Stimulated activated CD4-positive, alpha-beta T cell treated with anti-CD3 and anti-CD28 coated beads, Interleukin-1b, Interleukin-23, amount 100 ng/mL, for 24 hours (primary cell): ENCODE results near the gene ATP5F1D.

Source experiments
- DNase-seq, 4 experiments: peaks; one replicate each; pipeline ENCODE4 v3.0.0-alpha.2; 2020; ENCODE audit warnings: low read depth in 4 of 4, low spot score in 1 of 4

Gene ATP5F1D

GRCh38 chr19:1220976-1221903 is 20.3 kb upstream of the ATP5F1D start:
- no peak for DNase-seq

- no peak for DNase-seq
Measured at GRCh38 chr19:1221904-1222255, 19.7 kb upstream of the ATP5F1D start.

DNA sequence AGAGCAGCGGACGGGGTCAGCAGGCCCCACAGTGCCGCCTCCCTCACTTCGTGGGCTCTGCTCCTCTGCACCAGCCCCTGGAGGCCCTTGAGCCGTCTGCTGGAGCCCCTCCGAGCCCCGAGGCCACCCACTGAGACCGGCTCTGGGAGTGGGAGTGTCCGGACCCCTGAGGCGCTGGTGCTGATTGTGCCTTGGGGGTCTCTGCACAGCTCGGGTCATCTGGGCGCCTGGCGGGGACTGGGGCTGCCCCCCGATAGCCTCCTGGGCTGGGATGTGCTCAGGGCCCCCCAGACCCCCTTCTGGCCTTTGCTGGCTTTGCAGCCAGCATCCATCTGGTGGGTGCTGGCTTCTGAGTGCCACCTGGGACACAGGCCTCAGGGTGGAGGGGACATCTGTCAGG is 19.2 kb upstream of the ATP5F1D start:
- DNase-seq: no peak

GRCh38 chr19:1223018-1223855 is 18.3 kb upstream of the ATP5F1D start:
- DNase-seq: no peak

GRCh38 chr19:1224047-1224825 is 17.3 kb upstream of the ATP5F1D start:
- DNase-seq: no peak

- no peak for DNase-seq
Measured at GRCh38 chr19:1224847-1225246, 16.7 kb upstream of the ATP5F1D start.

- DNase-seq: no peak
Measured at GRCh38 chr19:1225440-1226226, 15.9 kb upstream of the ATP5F1D start.

DNA sequence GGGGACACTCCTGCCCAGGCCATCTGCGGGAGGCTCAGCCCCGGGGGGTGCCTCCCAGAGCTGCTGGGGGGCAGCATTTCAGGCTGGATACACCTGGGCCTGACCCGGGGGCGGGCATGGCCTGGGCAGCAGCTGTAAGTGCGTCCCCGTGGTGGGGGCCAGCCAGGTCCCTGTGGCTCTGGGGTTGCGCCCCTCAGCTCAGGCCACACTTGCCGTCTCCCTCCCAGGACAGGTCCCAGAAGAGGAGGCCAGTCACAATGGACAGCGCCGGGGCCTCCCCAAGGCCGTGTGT is 15.4 kb upstream of the ATP5F1D start:
- no peak for DNase-seq

DNA sequence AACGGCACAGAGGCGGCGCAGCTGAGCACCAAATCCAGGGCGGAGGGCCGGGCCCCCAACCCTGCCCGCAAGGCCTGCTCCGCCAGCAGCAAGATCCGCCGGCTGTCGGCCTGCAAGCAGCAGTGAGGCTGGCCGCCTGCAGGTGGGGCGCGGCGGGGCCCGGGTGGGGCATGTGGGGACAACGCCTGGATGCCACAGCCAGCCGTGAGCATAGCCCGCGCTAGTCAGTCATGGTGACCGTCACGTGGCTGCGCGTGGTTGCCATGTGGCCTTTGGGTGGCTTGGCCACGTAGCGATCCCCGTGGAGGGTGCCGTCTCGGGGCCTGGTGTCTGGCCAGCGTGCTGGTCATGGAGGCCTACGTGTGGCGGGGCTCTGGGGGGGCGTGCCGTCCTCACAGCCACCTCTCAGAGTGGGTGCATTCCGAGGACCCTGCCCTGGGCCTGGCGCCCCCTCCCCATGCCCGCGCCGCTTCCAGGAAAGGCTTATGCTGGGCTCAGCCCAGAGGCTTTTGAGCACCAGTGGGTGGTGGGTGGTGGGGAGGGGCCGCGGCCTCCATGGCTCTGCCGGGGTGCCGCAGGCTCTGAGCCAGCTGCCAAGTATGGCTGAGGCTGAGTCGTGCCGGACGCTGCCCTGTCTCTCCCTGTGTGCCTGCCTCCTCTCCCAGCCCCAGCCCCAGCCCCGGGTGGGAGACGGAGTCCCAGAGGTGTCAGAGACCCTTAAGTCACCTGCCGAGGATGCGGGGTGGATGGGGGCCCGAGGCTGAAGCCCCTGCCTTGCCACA is 14.8 kb upstream of the ATP5F1D start:
- no peak for DNase-seq

- DNase-seq: no peak
Measured at GRCh38 chr19:1227304-1228054, 14.1 kb upstream of the ATP5F1D start.

DNA sequence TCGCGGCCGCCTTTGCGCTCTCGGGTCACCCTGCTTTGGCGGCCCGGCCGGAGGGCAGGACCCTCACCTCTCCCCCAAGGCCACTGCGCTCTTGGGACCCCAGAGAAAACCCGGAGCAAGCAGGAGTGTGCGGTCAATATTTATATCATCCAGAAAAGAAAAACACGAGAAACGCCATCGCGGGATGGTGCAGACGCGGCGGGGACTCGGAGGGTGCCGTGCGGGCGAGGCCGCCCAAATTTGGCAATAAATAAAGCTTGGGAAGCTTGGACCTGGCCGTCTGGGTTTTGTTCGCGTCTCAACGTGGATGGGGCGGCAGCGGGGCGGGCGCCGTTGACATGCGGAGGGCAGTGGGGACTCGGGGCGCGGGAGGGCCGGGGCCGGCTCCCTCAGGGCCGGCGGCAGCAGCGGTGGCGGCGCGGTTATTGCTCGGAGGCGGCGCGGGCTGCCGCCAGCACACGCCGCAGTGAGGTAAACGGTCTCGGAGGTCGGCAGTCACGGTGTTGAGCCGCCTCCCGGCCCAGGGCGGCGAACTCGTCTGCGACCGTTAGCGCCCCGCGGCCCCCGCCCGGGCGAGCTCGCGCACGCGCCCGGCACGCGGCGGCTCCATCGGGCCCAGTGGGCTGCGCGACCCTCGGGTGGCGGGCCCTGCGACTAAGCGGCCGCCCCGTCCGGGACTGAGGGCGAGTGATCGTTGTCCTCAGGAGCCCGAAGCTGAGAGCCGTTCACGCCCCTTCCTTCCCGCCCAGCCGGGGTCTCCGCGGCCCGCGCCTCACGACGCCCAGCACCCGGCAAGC is 13.2 kb upstream of the ATP5F1D start:
- DNase-seq: no peak

DNA sequence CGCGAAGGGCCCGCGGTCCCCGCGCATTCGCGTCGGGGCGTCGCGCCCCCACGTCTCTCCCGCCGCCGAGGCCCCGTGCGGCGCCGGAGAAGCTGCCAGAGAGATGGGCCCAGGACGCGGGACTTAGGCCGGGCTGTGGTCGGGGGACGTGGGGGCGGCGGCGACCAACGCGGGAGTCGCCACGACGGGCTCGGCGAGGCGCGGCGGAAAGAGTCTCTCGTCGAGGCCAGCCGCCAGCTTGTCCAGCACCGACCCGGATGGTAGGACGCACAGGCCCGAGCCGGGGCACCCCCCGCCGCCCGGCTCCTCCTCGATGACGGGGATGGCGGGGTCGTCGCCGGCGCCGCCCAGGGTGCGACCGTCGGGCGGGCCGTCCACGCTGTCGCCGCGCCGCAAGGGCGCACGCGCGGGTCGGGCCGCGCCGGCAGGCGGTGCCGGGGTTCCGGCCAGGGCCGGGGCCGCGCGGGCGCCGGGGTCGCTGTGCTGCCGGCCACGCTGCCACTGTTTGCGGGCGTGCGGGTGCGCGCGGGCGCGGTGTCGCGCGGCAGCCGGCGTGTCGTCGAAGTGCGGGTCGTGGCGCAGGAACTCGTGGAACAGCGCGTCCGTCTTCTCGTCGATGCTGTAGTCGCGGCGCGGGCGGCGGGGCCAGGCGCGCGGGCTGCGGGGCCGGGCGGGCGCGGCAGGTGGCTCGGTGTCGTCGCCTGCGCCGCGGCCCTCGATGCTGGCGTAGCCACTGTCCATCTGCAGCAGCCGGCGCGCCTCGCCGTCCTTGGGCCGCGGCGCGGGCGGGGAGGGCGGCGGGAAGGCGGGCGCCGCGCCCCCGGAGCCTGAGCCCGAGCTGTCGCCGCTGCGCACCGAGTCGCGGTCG is 12.3 kb upstream of the ATP5F1D start:
- DNase-seq: no peak

DNA sequence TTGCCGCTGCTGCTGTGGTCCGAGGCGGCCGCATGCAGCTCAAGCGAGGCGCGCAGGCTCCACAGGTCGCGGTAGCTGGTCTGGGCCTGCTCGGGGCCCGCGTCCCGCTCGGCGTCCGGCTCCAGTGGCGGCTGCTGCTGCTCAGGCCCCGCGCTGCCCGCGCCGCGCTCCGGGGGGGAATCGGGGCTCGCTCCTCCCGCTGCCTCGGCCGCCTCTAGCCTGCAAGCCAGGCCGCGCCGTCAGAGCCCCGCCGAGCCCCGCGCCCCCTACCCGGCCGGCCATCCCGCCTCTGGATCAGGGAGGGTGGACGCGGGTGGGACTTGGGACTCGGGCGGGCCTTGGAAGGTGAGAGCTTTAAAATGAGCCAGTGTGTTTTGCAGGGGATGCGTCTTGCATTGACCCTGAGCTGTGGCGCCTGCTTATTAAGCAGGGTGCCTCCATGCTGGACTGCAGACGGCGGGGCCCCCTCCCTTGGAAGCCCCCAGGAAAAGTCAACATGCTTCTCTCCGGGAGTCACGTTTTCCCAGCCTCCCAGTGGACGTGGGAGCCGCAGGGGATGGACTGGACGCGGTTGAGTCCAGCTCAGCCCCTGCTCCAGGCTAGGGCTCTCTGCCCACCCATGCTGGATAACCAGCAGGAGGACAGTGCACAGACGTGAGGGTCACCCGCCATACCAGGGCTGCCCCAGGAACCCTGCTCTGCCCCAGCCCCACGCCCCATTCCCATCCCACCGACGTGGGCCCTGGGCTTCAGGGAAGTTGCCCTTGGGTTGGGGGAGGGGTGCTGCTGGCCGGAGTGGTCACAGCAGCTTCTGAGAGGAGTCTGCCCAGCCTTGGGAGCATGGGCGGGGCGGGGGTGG is 11.4 kb upstream of the ATP5F1D start:
- no peak for DNase-seq

DNA sequence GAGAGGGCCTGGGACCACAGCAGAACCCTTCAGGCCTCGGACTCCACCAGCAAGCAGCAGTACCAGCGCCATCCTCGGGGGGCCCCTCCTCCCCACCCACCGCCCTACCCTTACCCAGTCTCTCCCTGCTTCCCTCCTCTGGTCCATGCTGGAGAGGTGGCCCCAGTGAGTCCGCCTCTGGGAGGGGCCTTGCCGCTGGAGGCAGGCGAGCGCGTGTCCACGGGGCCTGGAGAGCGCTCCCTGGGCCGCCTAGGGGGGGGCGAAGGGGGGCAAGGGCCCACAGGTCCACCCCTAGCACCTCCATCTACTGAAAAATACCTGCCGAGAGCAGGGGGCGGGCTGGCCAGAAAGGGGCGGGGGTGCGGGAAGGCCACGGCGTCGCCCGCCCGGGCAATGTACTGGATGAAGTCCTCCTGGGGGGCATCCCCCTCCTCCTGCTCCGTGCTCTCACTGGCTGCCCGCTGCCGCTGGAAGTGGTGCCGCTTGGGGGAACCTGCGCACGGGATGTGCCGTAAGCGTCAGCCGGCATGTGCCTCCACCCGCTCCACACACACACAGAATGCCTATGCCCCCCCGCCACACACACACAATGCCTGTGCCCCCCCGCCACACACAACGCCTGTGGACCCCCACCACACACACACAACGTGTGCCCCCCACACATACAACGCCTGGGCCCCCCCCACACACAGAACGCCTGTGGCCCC is 10.6 kb upstream of the ATP5F1D start:
- no peak for DNase-seq

DNA sequence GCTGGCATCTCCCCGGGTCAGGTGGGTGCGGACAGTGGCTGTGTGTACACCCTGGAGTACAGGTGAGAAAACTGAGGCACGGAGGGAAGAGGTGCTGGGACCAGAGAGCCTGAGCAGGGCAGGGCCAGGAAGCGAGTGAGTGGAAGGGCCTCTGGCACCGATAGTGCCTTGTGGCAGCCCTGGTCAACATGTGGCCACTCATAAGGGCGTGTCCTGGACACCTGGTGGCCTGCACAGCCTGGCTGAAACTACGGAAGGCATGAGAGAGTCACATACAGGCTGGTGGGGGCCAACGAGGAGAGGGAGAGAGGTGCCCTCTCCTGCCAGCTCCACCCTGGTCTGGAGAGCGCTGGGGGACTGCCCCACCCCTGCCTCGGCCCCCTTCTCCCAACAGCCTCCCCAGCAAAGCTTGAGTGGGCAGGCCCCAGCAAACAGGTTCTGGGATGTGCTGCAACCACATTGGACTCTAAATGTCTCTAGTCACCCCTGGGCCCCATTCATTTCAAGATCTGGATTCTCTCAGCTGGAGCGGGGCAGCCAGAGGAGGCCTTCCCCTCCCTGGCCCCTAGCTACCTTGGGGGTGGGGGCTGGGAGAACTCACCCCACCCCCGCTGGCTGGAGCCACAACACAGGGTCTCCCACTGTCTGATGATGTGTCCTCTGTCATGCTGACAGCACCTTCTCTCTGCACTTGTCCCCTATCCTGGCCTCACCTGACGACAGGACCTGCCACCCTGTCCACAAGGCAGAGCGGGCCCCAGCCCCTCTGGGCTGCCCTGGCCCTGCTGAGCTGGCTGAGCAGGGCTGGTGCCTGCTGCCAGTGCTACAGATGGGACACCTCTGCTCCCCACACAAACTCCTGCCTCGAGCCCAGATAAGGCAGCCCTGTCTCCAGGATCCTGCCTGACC is 9.6 kb upstream of the ATP5F1D start:
- no peak for DNase-seq
